Measurements from ENCODE around the gene NPRL2.
A peak's percentile ranks its signal among the peaks of the same experiment; 100 is the strongest.

NPRL2 gene

DNA sequence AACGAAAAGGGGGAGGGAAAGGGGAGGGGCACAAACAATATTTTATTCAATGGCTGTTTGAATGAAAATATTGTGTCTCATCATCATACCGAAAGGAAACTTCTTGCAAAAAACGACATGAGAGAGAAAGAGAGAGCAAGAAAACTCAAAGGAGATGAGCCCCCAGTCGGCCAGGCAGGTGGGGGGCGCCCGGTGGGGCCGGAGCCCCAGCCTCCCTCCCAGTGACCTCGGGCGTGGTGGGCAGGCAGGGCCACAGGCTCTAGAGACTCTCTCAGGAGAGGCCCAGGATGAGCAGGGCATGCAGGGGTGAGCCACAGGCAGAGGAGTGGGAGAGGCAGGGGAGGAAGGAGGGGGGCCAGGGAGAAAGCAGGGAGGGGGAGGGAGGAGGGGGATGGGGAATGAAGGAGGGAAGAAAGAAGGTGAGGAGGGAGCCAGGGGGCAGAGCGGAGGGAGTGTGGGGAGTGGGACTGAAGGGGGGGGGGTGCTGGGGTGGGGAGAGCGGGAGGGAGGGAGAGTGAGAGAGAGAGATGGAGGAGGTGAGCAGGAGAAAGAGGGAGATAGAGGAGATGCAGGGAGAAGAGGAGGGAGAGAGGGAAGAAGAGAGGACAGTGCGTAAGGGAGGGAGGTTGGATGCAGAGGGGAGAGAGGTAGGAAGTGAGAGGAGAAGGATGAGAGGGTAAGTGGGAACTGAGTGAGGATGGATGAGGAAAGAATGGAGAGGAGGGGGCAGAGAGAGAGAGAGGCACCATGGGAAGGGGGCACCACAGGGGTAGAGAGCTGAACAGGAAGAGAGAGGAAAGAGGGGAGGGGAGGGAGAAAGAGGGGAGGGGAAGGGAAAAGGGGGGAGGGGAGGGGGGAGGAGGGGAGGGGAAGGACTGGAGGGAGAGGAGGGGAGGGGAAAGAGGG is 22.8 kb upstream of the NPRL2 start:
- no peak for DNase-seq (ENCODE audit: low spot score)

DNA sequence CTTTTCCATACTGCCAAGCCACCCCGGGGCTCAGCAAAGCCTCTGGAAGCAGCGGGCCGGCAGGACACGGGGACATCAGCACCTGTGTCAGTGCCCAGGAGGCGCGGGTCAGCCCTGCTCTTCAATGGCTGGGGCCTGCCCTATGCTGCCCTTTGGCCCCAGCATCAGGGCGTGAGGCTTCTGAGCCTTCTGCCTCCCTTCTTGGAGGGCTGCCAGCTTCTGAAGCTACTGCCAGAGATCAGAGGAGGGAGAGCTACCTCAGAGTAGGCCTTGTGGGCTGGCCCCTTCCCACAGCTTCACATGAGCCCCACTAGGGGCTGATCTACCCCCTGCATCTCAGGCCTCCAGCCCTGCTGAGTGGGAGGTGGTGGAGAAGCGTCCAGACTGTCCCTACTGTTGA is 21.8 kb upstream of the NPRL2 start:
- no peak for DNase-seq (ENCODE audit: low spot score)

DNA sequence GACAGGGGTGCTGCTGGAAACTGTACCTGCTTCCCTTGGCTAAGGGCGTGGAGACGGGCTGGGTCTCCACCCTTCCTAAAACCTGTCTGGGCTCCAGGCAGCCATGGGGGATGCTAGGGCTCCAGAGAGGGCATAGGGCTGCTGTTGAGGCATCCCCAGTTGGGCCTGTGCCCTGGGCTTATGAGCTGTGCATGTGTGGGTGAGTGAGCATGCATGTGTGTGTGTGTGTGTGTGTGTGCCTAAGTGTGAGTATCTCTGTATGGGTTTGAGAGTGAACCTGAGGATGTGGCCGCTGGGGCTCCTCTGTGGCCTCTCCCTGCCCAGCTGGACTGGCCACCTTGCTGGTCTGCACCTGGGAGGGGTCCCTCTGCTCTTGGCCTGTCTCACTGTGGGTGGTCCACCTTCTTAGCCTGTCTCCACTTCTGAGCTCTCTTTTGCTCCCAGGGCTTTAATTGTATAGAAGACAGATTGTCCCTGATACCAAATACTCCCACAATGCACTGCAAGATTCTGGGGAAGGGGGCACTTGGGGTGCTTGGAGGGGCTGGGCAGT is 20.6 kb upstream of the NPRL2 start:
- no peak for DNase-seq (ENCODE audit: low spot score)

DNA sequence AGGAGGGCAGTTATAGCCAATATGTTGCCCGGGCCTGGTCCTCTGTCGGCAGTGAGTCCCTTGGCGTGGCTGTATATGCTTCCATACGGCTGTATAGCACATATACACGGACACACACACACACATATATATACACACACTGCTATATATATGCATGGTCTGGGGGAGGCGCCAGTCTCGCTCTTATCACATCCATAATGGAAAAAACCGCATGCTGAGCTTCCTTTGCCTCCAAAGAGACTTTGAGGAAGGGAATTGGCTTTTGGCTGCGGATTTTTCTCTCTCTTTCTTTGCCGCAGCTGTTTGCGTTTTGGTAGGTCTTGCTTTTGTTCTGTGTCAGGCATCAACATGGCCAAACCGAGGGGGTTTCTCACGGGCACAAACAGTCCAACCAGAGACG is 20.0 kb upstream of the NPRL2 start:
- peak; percentile 33 for DNase-seq (ENCODE audit: low spot score)

DNA sequence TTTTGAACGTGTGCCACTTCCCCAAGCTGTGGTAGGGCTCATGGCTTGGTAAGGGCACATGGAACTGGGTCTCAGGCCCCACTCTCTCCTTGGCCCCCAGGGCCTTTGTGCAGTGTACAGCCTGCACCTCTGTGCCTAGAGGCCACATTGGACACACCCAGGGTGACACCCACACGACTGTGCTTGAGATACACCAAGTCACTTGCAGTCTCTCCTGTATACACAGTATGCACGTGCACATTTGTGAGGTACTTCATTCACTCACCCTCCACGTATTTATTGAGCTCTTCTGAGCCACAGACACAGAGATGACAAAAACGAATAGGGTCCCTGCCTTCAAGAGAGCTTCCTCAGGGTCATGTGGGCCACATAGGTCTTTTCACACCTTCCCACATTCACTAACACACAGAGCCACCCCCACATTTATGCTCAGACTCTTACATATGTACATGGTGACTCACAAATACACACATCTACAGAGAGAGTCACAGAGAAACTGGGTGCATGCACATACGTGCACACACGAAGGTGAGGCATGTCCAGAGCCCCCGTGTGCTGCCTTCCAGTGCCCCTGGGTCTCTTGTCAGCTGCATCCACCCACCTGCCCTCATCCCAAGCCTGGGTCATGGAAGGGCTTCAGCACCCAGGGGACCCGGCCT is 18.6 kb upstream of the NPRL2 start:
- DNase-seq (ENCODE audit: low spot score) = no peak

DNA sequence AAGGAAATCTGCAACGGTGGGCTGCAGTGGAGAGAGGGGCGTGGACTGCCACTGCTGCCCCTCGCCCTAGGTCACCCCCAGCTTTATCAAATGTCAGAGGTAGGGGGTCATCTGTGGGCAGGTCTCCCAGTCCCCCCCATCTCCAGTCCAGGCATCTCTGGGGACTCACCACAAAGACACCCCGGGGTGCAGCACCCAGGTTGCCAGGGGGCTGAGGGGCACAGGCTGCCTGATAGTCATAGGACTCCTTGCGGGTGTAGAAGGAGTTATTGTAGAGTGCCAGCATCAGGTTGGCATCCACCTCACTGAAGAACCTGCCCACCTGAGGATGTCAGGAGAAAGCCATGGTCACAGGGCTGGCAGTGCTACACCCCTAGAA is 15.3 kb upstream of the NPRL2 start:
- DNase-seq (ENCODE audit: low spot score) = no peak

DNA sequence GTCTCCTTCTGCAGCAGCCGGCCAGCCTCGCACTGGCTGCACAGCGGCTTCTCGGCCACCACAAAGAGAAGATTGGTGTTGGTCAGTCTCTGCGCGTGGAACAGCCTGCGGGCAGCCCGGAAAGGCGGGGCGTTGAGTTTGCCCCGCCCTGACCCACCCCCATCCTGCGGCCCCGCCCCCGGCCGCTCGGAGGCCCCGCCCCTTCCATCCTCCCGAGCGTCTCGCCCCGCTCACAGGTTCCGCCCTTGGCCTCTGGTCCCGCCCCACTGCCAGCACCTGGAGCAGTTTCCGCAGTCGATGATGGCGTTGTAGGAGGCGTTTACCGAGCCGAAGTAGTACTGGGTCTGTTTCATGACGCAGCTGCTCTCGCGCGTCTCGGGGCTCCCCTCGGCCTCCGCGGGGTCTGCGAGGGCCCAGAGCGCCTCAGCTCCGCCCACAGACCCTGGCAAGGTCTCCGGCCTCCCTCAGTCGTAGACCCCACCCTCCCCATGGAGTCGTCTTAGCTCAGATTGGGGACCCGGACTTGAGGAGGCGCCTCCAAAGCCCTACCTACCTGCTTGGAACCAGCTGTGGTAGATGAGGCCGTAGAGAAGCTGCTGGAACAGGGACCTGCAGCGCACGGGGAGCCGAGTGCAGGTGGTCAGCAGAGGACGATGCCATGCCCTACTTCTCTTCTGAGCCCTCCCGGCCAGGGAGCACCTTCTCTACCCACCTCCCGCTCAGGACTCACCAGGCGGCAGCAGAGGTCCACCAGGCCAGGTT is 14.7 kb upstream of the NPRL2 start:
- peak; percentile 90 for DNase-seq (ENCODE audit: low spot score)

DNA sequence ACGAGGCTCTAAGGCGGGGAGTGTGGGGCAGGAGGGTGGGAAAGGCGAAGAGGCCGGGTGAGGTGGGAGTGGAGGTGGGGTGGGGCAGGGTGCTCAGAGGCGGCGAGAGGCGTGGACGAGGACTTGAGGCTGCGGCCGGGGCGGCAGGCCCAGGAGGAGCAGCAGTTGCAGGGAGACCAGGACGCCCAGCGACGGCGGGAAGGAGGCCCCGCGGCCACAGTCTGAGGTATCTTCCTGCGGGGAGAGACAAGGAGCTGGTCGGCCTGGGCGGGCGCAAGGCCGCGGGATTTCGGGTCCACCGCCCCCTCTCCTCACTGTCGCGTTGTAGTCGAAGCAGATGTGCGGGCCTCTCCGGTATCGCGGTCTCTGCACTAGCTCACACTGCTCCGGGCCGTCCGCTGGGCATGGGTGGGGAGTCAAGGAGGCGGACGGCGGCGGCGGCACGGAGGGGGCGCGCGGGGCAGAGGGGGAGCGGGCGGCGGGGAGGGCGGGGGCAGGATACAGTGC is 14.1 kb upstream of the NPRL2 start:
- DNase-seq (ENCODE audit: low spot score) = no peak

DNA sequence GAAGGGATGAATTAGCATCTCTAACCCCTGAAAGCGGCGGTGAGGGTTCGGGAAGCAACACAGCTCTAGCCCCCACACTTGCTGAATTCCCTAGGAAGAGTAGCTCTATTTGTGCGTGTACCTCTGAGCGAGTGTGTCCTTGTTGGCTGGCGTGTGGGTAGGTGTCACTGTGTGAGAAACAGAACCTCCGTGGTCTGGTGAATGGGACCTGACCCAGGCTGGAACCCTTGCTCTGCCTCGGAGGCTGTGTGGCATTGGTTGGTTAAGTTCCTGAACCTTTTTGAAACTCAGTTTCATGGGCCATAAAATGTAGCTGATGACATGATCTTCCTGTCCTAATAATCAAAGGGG is 9.2 kb upstream of the NPRL2 start:
- no peak for DNase-seq (ENCODE audit: low spot score)

DNA sequence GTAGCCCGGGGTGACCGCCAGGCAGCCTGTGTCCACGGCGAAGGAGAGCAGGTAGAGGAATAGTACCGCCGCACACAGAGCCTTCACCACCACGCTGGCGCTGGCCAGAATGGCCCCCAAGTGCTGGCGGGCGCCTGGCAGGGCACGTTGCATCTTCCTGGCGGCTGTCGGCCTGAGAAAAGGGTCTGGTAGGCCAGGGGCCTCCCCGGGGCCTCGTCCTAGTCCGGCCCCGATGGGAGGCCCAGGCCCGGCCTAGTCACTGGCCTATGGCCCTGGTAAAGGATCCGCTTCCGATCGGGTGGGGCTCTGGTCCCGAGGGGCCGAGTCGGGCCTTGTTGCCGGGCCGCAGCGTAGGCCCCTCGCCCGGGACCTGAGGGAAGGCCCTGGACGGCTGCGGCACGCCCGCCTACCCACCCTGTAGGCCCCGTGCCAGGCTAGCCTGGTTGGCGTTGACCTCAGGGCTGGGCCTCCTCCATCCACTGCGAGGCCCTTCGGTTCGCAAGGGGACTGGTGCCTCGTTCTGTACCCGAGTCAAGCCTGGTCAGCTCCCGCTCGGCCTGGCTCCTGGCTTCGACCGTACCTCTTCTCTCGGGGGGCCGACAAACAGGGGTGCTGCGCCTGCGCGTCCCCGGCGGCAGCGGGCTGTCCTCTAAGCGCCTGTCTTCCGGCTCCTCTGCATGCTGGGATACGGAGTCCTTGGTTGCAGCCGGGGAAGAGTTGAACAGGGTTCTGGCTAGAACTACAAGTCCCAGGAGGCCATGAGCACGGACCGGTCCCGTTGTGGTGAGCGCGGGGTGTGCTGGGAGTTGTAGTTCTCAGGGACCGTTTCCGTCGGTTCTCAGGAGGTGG is 8.6 kb upstream of the NPRL2 start, which contains the start of gene TMEM115:
TSS of gene TMEM115 (minus strand) at position 611 of the 849 bp plus-strand sequence. CDS start at position 153, 458 bp downstream.
- DNase-seq (ENCODE audit: low spot score) = peak; percentile 99

DNA sequence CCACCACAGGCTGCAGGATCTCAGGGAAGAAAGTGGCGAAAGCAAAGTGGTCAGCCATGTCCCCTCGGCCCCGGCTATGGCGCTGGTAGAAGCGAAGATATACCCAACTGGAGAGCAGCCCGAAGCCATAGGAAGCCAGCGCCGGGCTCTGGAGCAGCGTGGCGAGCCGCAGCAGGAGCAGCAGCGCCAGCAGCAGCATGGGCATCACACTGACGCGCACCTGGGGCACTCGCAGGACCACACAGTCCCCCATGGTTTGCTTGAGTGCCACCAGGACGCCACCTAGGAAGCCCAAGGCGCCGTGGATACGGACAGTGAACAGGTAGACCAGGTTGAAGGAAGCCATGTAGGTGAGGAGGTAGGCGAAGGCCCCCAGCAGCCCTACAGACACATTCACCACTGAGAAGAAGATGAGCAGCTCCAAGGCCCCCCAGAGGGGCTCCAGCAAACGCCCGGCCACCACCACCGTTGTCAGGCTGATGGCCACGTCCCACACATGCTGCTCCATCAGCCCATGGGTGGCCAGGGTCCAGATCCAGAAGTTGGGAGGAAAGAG is 7.9 kb upstream of the NPRL2 start:
- DNase-seq (ENCODE audit: low spot score) = no peak

DNA sequence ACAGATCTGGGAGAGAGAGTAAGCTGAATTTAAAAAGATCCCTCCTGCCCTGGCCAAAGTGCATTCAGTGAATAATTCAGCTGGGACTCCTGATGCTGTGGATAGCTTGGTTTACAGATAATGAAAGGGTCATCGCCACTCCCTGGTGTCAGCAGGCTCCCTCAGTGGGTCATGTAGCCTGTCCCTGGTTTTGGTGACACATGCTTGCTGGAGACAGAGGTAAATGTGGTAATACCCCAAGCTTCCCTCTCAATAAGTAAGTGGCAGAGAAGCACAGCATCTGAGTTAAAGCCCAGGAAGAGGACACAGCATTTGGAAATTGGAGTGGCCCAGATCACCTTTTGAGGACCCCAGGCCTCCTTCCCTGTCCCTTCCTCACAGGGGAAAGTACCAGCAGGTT is 6.9 kb upstream of the NPRL2 start:
- DNase-seq (ENCODE audit: low spot score) = no peak

DNA sequence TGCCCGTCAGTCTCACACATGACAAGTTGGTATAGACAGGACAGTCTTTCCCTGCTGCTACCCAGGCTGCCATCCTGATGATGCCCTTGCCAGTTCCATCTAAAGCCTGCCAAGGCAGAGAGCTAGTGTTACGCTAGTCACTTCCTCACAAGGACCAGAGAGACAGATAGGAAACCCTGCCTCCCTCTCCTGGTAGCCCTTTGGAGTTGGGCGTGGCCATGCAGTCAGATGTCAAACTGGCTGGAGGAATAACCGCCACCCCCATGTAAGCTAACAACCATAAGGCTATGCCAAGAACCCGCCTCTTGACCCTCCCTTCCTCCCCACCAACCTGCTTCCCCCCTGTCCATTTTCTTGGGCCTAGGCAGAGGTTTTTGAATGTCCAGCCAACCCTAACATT is 6.0 kb upstream of the NPRL2 start:
- DNase-seq (ENCODE audit: low spot score) = peak; percentile 43

DNA sequence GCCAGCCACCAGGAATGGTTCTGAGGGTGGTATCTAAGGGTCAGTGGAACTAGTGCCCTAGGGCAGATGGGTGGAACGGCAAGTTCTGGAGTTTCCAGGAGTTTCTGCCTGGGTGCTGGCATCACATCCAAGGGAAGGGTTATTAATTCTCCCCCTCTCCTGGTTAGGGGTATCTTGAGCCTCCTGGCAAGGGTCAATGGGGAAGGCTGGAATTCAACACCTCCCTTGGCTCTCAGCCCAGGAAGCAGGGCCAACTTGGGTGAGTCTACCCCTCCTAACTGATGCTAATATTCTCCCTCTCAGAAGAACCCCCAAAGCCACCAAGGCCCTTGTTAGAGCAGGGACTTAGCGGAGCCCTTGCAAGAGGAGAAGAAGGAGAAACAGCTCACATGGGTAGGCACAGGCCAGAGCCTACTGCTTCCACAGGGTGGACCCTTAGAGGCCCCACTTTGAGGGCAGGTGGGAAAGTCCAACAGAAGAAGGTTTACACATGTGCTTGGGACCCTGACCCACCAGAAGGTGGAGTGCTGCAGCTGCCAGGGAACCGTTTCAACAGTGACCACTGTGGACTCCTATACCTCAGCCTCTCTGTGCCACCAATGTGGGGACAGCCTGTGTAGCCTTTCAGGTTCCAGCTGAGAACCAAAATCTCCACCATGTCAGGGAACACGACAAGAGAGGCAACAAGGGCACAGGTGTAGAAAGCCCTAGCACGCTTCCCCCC is 5.4 kb upstream of the NPRL2 start:
- DNase-seq (ENCODE audit: low spot score) = no peak

DNA sequence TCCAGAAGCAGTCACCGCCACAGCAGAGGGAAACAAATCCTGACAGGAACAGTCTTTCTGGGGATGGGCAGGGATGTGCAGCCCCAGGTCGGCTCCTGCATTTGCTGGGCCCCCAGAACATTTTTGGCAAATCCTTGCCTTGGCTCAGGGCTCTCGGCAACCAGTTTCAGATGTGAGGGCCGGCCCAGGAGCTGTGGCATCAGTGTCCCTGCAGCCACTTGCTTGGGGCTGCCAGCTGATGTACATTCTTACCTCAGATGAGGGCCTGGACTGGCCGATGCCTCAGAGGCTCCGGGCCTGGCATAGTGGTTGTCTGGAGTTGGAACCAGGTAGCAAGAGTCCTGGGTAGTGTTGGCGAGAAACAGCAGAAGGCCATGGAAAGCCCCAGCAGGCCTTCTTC is 4.3 kb upstream of the NPRL2 start:
- DNase-seq (ENCODE audit: low spot score) = no peak

DNA sequence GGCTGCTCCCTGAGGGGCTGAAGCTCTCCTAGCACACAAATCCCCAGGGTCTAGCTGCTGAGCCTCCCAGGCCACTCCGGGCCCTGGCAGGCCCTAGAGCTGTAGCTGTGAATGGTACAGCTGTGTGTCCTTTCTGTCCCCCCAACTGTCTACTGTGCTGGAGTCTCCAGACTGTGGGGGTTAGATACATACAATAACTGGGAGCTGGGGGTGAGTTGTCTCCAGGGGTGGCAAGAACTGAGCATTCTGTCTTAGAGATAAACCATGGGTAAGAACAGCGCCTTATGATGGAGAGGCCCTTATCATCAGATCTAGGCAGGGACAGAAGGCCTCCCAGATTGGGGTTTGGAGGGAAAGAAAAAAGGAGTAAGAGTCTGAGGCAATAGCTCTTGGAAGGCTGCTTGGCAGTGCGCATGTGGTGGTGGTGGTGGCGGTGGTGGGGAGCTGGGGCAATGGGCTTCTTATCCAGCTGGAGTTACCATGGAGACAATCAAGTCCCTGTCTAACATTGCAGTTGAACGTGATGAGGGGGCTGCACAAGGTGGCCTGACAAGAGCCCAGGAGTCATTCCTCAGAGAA is 3.7 kb upstream of the NPRL2 start:
- no peak for DNase-seq (ENCODE audit: low spot score)

DNA sequence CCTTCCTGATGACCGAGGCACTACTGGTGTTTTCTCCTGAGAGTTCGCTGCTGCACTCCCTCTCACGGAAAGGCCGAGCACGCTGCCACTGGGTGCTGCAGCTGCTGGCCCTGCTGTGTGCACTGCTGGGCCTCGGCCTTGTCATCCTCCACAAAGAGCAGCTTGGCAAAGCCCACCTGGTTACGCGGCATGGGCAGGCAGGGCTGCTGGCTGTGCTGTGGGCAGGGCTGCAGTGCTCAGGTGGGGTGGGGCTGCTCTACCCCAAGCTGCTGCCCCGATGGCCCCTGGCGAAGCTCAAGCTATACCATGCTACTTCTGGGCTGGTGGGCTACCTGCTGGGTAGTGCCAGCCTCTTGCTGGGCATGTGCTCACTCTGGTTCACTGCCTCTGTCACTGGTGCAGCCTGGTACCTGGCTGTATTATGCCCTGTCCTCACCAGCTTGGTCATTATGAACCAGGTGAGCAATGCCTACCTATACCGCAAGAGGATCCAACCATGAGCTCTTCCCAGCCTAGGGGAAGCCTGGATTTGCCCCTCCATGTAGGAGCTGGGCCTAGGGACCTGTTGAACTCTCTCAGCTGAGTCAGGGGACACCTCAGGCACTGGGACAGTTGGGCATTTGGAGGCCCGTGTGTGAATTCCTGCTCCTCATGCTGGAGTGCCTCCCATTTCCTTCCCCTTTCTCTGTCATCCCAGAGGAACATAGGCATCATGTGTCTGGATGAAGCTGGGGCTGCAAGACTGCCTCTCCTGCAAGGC is 2.9 kb upstream of the NPRL2 start:
- no peak for DNase-seq (ENCODE audit: low spot score)

DNA sequence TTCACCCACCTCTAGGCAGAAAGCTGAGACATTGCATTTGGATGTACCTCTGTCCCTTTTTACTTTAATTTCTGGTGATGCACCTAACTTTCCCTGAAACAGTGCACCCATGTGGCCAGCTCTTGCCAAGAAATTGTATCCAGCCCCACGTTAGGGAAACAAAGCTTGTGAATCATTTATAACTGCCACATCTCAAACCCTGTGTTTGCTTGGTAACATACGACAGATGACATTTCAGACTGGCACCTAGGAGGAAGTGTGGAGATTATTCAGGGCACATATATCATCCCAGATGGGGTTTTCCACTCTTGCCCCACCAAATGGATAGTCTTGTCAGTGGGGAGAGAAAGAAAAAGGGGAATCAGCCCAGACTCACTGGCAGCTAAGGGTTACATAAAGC is 2.2 kb upstream of the NPRL2 start:
- DNase-seq (ENCODE audit: low spot score) = no peak

DNA sequence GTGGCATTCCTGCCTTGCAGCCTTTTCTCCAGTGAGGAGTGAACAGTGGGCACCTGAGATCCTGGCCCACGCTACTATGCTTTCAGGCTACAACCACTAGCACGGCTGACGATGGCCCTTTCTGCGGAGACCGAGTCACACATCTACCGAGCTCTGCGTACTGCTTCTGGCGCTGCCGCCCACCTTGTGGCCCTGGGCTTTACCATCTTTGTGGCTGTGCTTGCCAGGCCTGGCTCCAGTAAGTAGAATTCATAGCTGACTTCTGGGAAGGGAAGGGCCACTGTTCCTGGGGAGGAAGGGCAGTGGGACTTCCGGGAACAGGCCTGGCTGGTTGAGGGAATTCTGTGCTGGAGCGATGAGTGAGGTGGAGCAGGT is 735 bp upstream of the NPRL2 start:
- DNase-seq (ENCODE audit: low spot score) = no peak

DNA sequence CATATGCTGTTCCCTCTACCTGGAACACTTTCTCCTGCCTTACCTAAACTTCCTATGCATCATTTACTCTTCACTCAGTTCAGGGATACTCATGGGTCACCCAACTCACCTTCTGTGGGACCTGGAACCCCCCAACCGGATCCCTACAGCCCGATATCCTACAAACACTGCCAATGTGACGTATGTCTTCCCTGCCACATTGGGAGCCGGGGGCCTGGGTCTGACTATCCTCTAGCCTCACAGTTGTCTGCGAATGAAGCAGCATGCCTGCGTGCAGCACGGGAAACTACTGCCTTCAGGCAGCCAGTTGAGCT is 405 bp downstream of the NPRL2 start:
- DNase-seq (ENCODE audit: low spot score) = no peak

Data from COLO829 (cell line).